Fibroblast of mammary gland (primary cell): ENCODE data around the gene COL6A6.

Source experiments
- DNase-seq: peaks from one replicate; pipeline ENCODE4 v3.0.0-alpha.2; 2010; ENCODE audit warnings: low read depth
- H3K4me3 ChIP-seq: 2 replicates; pipeline ENCODE4 v1.5.1; 2011; ENCODE audit warnings: low read depth, mild to moderate bottlenecking, low read length, moderate library complexity; ENCODE audit not compliant: control insufficient read depth
- TF ChIP-seq, protein P1 (sequence below): conservative IDR thresholded peaks from 2 replicates; pipeline ENCODE4 v1.5.1; 2011; ENCODE audit warnings: low read depth, low read length, inconsistent platforms; ENCODE audit not compliant: control insufficient read depth, insufficient read depth

Gene COL6A6

GRCh38 chr3:130488769-130489450 is 28.1 kb upstream of the COL6A6 start:
- H3K4me3 ChIP-seq = no peak overlapping the region
- TF ChIP-seq, protein P1, sequence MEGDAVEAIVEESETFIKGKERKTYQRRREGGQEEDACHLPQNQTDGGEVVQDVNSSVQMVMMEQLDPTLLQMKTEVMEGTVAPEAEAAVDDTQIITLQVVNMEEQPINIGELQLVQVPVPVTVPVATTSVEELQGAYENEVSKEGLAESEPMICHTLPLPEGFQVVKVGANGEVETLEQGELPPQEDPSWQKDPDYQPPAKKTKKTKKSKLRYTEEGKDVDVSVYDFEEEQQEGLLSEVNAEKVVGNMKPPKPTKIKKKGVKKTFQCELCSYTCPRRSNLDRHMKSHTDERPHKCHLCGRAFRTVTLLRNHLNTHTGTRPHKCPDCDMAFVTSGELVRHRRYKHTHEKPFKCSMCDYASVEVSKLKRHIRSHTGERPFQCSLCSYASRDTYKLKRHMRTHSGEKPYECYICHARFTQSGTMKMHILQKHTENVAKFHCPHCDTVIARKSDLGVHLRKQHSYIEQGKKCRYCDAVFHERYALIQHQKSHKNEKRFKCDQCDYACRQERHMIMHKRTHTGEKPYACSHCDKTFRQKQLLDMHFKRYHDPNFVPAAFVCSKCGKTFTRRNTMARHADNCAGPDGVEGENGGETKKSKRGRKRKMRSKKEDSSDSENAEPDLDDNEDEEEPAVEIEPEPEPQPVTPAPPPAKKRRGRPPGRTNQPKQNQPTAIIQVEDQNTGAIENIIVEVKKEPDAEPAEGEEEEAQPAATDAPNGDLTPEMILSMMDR = no peak
- no peak for DNase-seq

DNA sequence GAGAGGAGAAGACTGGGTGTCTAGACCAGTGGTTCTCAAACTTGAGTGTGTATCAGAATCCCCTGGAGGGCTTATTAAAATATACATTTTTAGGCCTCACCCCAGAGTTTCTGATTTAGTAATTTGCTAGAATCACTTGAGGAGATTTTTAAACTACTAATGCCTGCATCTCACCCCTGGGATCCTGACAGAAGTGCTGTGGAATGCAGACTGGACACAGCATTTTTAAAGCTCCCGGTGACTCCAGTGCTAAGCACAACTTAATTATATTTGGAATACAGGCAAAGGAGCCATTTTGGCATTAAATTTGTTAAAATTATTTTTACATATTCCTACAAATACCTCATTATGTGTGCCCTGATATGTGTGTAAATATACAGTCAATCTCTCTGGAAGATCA is 26.7 kb upstream of the COL6A6 start:
- no peak overlapping the region for H3K4me3 ChIP-seq
- peak; percentile 59 for DNase-seq
- TF ChIP-seq, protein P1 = no peak

- no peak overlapping the region for H3K4me3 ChIP-seq
- DNase-seq = no peak
- TF ChIP-seq, protein P1 = no peak
These were observed 25.5 kb upstream of the COL6A6 start for GRCh38 chr3:130491431-130491830.

- H3K4me3 ChIP-seq = no peak overlapping the region
- DNase-seq = no peak
- TF ChIP-seq, protein P1 = no peak
These were observed 12.3 kb upstream of the COL6A6 start for GRCh38 chr3:130504701-130505100.

- TF ChIP-seq, protein P1 = no peak
- H3K4me3 ChIP-seq = no peak overlapping the region
- DNase-seq = peak; percentile 23
These were observed 10.9 kb upstream of the COL6A6 start for GRCh38 chr3:130506031-130506430.

- H3K4me3 ChIP-seq = no peak overlapping the region
- TF ChIP-seq, protein P1 = no peak
- no peak for DNase-seq
These were observed 9.2 kb upstream of the COL6A6 start for GRCh38 chr3:130507746-130508145.
